ENCODE data around the gene MSX1.

Gene MSX1

DNA sequence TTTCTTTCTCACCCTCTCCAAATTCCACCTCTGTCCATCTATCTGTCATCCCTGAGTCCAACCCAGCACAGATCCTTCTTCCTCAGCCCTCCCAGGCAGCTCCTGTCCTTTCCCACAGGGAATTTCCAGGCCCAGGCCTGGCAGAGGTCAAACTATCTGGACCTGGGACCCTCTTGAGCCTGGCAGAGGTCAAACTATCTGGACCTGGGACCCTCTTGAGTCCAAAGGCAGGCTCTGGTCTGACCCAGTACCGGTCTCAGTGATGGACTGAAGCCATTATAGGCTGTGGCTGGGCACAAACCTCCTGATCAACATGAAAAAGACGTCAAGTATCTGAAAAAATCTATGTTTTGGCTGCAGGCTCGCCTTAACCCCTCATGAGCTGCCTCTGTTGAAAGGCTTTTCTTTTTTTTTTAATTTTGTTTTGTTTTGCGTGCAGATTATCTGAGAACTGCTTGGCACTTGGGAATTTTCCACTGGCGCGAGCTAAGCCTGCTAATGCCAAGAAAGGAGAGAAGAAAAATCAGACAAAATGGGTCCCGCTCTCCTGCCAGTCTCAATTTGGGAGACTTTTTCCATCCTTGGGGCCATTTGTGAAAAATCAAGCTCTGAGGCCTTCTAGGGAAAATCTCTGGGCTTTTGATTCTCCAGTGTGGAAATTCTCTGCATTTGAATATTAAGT is 31.2 kb downstream of the MSX1 start:
- Histone ChIP-seq H3K36me3 (ENCODE audit: insufficient read depth, low read length) (no peaks in the 10 kb centered on the region), H3K4me3 (ENCODE audit: low read length) (no peak overlapping the region), H3K9me3 (ENCODE audit: low read length) (no peaks in the 10 kb centered on the region), H3K4me1 (ENCODE audit: insufficient read depth, low read length) (no peaks in the 10 kb centered on the region), H2AFZ (ENCODE audit: low read depth, low read length) (no peak overlapping the region), H3K27me3 (ENCODE audit: insufficient read depth, low read length) (peaks cover 19% of the 10 kb centered on the region)

DNA sequence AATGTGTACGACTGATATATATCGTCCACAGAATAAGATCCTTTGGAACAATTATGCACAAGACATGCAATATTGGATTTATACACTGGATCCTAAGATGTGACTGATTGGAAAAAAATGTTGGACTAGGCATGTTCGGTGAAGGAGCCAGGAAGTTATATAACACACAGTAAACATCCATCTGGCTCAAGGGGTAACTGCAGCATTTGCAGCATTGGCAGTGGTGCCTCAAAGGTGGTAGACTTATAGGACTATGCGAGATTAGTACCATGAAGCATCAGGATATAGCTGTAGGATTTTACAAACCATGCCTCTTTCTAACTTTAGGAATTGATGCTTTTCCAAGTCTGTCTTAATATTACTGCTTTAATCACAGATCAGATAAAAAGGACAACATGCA is 34.3 kb downstream of the MSX1 start:
- Histone ChIP-seq H3K9me3 (ENCODE audit: low read length) (no peaks in the 10 kb centered on the region), H2AFZ (ENCODE audit: low read depth, low read length) (no peak overlapping the region), H3K27me3 (ENCODE audit: insufficient read depth, low read length) (peaks cover 8% of the 10 kb centered on the region), H3K4me1 (ENCODE audit: insufficient read depth, low read length) (no peaks in the 10 kb centered on the region), H3K4me3 (ENCODE audit: low read length) (no peak overlapping the region), H3K36me3 (ENCODE audit: insufficient read depth, low read length) (no peaks in the 10 kb centered on the region)

DNA sequence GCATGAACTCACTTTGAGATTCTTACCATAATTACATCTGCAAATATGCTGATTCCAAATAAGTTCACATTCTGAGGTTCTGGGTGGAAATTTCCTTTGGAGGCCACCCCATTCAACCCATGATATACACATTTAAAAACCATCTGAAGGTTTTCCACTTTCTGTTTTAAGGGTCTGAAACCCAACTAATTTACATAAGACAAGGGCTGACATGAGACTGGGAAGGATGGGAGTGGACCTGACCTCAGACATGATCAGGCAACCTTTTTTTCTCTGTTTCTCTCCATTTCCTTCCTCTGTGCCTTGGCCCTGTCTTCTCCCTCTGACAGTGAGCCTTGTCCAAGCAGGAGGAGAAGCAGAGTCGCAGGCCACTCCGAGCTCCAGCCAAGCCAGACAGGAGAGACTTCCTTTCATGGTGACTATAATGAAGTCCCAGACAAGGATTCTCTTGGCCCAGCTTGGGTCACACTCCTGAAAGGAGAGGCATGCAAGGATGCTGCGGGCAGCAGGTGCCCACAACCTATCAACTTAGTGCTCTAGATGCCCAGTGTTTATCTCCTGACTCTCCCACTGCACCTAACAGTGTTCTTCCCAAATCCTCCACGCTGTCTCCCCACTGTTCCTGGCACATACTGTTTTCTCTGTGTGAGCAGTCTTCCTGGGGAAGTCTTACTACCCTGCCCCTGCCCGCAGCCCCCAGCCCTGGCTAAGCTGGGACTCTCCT is 39.9 kb downstream of the MSX1 start:
- Histone ChIP-seq H3K4me1 (ENCODE audit: insufficient read depth, low read length) (no peaks in the 10 kb centered on the region), H3K27me3 (ENCODE audit: insufficient read depth, low read length) (peaks cover 3% of the 10 kb centered on the region), H3K4me3 (ENCODE audit: low read length) (no peak overlapping the region), H3K36me3 (ENCODE audit: insufficient read depth, low read length) (no peaks in the 10 kb centered on the region), H3K9me3 (ENCODE audit: low read length) (no peaks in the 10 kb centered on the region), H2AFZ (ENCODE audit: low read depth, low read length) (no peak overlapping the region)

DNA sequence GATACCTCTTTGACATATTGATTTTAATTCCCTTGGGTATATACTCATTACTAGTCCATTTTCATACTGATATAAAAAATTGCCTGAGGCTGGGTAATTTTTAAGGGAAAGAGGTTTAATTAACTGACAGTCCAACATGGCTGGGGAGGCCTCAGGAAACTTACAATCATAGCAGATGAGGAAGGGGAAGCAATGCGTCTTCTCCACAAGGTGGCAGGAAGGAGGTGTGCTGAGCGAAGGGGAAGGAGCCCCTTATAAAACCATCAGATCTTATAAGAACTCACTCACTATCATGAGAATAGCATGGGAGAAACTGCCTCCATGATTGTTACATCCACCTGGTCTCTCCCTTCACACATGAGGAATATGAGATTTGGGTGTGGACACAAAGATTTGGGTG is 42.4 kb downstream of the MSX1 start:
- H3K4me3 ChIP-seq (ENCODE audit: low read length) = no peak overlapping the region
- no peak overlapping the region for H2AFZ ChIP-seq (ENCODE audit: low read depth, low read length)
- no peaks in the 10 kb centered on the region for H3K27me3 ChIP-seq (ENCODE audit: insufficient read depth, low read length)
- no peaks in the 10 kb centered on the region for H3K36me3 ChIP-seq (ENCODE audit: insufficient read depth, low read length)
- H3K9me3 ChIP-seq (ENCODE audit: low read length) = no peaks in the 10 kb centered on the region
- H3K4me1 ChIP-seq (ENCODE audit: insufficient read depth, low read length) = no peaks in the 10 kb centered on the region

DNA sequence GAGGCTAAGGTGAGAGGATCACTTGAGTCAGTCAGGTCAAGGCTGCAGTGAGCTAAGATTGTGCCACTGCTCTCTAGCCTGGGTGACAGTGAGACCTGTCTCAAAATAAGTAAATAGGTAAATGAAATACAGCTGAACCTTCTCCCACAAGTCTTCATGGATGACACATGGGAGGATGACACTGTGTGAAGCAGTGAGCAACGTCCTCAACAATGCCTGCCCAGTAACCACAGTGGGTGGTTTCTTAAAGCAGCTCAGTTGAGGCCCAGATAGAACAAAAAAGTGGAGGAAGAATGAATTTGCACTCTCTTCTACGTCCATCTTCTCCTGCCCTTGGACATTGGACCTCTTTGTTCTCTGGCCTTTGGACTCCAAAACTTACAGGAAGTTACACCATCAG is 52.7 kb downstream of the MSX1 start:
- H2AFZ ChIP-seq (ENCODE audit: low read depth, low read length) = no peak overlapping the region
- H3K27me3 ChIP-seq (ENCODE audit: insufficient read depth, low read length) = no peaks in the 10 kb centered on the region
- no peaks in the 10 kb centered on the region for H3K36me3 ChIP-seq (ENCODE audit: insufficient read depth, low read length)
- no peaks in the 10 kb centered on the region for H3K9me3 ChIP-seq (ENCODE audit: low read length)
- no peaks in the 10 kb centered on the region for H3K4me1 ChIP-seq (ENCODE audit: insufficient read depth, low read length)
- no peak overlapping the region for H3K4me3 ChIP-seq (ENCODE audit: low read length)

DNA sequence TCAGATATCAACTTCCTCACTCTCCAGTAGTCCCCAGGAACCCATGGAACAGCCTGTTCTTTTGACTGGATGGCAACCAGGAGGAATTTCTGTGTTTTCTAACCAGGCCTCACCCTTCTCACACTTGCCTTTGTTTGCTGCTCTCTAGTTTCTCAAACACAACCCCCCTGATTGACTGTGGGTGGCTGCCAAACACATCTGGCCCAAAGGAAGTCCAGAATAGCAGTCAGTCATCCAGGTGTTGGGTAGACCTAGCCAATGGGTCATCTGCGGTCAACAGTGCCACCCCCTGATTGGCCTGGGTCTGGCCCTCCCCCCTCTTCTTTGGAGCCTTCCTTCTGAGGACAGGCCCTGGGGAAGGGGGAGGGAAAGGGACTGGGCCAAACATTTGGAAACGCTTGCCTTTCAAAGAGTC is 53.7 kb downstream of the MSX1 start:
- no peaks in the 10 kb centered on the region for H3K27me3 ChIP-seq (ENCODE audit: insufficient read depth, low read length)
- no peaks in the 10 kb centered on the region for H3K9me3 ChIP-seq (ENCODE audit: low read length)
- H3K4me3 ChIP-seq (ENCODE audit: low read length) = no peak overlapping the region
- no peaks in the 10 kb centered on the region for H3K4me1 ChIP-seq (ENCODE audit: insufficient read depth, low read length)
- H3K36me3 ChIP-seq (ENCODE audit: insufficient read depth, low read length) = no peaks in the 10 kb centered on the region
- H2AFZ ChIP-seq (ENCODE audit: low read depth, low read length) = no peak overlapping the region
